Esophagus muscularis mucosa (tissue), 4 donors: ENCODE data around the gene ENKD1. TPM values are rescaled to one million over a fixed set of nuclear protein-coding genes. Genes with fewer than 3 reads are reported as not detected.
A peak's percentile ranks its signal among the peaks of the same experiment; 100 is the strongest.

Source experiments
- DNase-seq: peaks from one replicate; pipeline ENCODE4 v3.0.0-alpha.2; 2017; ENCODE audit errors: extremely low spot score
- H3K27ac ChIP-seq, 4 donors: fragments of 200-600 bp; sonication (generic); replicated peaks in 1 of 4; 1 replicate in 3 of 4; 2 replicates in 1 of 4; pipeline ENCODE4 v1.5.1; 2016 to 2019; ENCODE audit warnings: mild to moderate bottlenecking in 1 of 4
- H3K27me3 ChIP-seq, 4 donors: fragments of 200-600 bp; sonication (generic); one replicate each; pipeline versions ENCODE4 v1.5.1 to v1.6.0; 2016 to 2019
- H3K36me3 ChIP-seq, 4 donors: fragments of 200-600 bp; sonication (generic); one replicate each; pipeline ENCODE4 v1.5.1; 2016 to 2019
- H3K4me1 ChIP-seq, 4 donors: fragments of 200-600 bp; sonication (generic); one replicate each; pipeline ENCODE4 v1.5.1; 2016 to 2019
- H3K4me3 ChIP-seq, 4 donors: fragments of 200-600 bp; sonication (generic); 1 replicate in 2 of 4; 2 replicates in 2 of 4; pipeline ENCODE4 v1.5.1; 2016 to 2019; ENCODE audit warnings: mild to moderate bottlenecking in 4 of 4, moderate library complexity in 1 of 4
- H3K9me3 ChIP-seq, 4 donors: fragments of 200-600 bp; sonication (generic); 1 replicate in 3 of 4; 2 replicates in 1 of 4; pipeline ENCODE4 v1.5.1; 2016 to 2019
- CTCF ChIP-seq, 3 experiments: fragments of 200-600 bp in 2 of 3; fragments of 450-650 bp in 1 of 3; sonication (generic) in 2 of 3; IDR thresholded peaks; one replicate each; pipeline ENCODE4 v1.5.1; 2017 to 2019; ENCODE audit warnings: antibody characterized with exemption in 3 of 3, mild to moderate bottlenecking in 2 of 3, moderate library complexity in 1 of 3
- EP300 ChIP-seq: sonication (generic); formaldehyde crosslinking; IDR thresholded peaks from one replicate; pipeline ENCODE4 v1.6.1; 2017; ENCODE audit warnings: antibody characterized with exemption
- POLR2A ChIP-seq: fragments of 450-650 bp; IDR thresholded peaks from one replicate; pipeline ENCODE4 v1.6.1; 2017; ENCODE audit warnings: antibody characterized with exemption, moderate library complexity, mild to moderate bottlenecking, low read depth
- POLR2AphosphoS5 ChIP-seq, 2 donors: sonication (generic); formaldehyde crosslinking; IDR thresholded peaks; one replicate each; pipeline ENCODE4 v1.6.1; 2017; ENCODE audit warnings: antibody characterized with exemption in 2 of 2
- whole genome bisulfite sequencing: methylation state at CpG from one replicate; pipeline ENCODE4 v1.1.5; 2018; 5-methylcytosine and 5-hydroxymethylcytosine counted together
- intact Hi-C: fragments of 100-400 bp; cut with DNase I; formaldehyde crosslinking; loops from one replicate; pipeline ENCODE4 v1.15.1; 2023
- total RNA-seq, 4 donors: library from RNA; depleted of rRNA; stranded (reverse); fragments of >200 nt; gene quantifications; one replicate each; pipeline versions ENCODE4 v1.1.0 to v1.2.1, GENCODE V29; 2016

The ENKD1 gene
- total RNA-seq, 4 donors from 2014 or later = 24.5 to 47.3 (median 35.6) TPM

GRCh38 chr16:67676516-67676915 lies 10.0 kb upstream of the ENKD1 start:
- H3K4me3 ChIP-seq = no peak overlapping the region
- no peaks in the 10 kb centered on the region for H3K9me3 ChIP-seq
- WGBS = 79% methylated on average over 4 of the region's 4 CpGs
- H3K4me1 ChIP-seq = peaks cover 25 to 44% (median 32%) of the 10 kb centered on the region in 4 donors
- H3K36me3 ChIP-seq = peaks cover 0 to 29% (median 15%) of the 10 kb centered on the region in 4 donors
- TF ChIP-seq EP300 = no peak
- no peak for TF ChIP-seq POLR2AphosphoS5 (IDR thresholded peaks at IDR 0.05)
- no peak for TF ChIP-seq CTCF (IDR thresholded peaks at IDR 0.05)
- no peak for TF ChIP-seq POLR2A
- H3K27me3 ChIP-seq = no peaks in the 10 kb centered on the region
- intact Hi-C loops = no loop called here
- no peak for DNase-seq
- no peak overlapping the region for H3K27ac ChIP-seq

DNA sequence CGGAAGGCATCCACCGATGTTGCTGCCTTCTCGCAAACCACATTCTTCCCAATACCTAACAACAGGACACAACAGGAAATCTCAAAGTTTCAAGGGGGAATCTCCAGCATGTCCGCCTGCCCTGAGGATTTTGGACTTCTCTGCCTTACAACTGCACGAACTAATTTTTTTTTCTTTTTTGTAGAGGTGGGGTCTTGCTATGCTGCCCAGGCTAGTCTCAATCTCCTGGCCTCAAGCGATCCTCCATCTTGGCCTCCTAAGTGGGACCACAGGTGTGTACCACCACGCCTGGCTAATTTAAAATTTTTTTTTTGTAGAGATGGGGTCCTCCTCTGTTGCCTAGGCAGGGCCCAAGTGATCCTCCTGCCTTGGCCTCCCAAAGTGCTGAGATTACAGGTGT lies 9.4 kb upstream of the ENKD1 start:
- no peaks in the 10 kb centered on the region for H3K9me3 ChIP-seq
- intact Hi-C loops = no loop called here
- 96% methylated on average over 7 of the region's 7 CpGs for WGBS

GRCh38 chr16:67675579-67675935 lies 9.0 kb upstream of the ENKD1 start:
- Histone ChIP-seq H3K4me1 (peaks cover 25 to 44% (median 32%) of the 10 kb centered on the region in 4 donors), H3K9me3 (no peaks in the 10 kb centered on the region), H3K27ac (no peak overlapping the region), H3K4me3 (no peak overlapping the region), H3K27me3 (no peaks in the 10 kb centered on the region), H3K36me3 (peaks cover 0 to 20% (median 10%) of the 10 kb centered on the region in 4 donors)
- TF ChIP-seq CTCF (IDR thresholded peaks at IDR 0.05) = no peak
- TF ChIP-seq POLR2A = no peak
- TF ChIP-seq EP300 = no peak
- TF ChIP-seq POLR2AphosphoS5 (IDR thresholded peaks at IDR 0.05) = no peak
- no peak for DNase-seq
- WGBS = 98% methylated on average over 5 of the region's 17 CpGs
- intact Hi-C loops = no loop called here

More for the DNA sequence above, 9.4 kb upstream of the ENKD1 start:
- peaks cover 0 to 24% (median 12%) of the 10 kb centered on the region in 4 donors for H3K36me3 ChIP-seq
- H3K4me1 ChIP-seq = peaks cover 25 to 44% (median 32%) of the 10 kb centered on the region in 4 donors
- peak overlapping the region in 1 of 4 donors; percentile 7 for H3K27ac ChIP-seq
- TF ChIP-seq POLR2A (no peak), POLR2AphosphoS5 (IDR thresholded peaks at IDR 0.05) (no peak), CTCF (IDR thresholded peaks at IDR 0.05) (no peak), EP300 (no peak)
- DNase-seq = no peak
- no peaks in the 10 kb centered on the region for H3K27me3 ChIP-seq
- H3K4me3 ChIP-seq = no peak overlapping the region

- intact Hi-C loops = no loop called here
- H3K27ac ChIP-seq = peak overlapping the region; percentile 44 to 80 (median 64)
- H3K4me3 ChIP-seq = no peak overlapping the region
- WGBS = 84% methylated on average over 7 of the region's 28 CpGs
- H3K9me3 ChIP-seq = no peaks in the 10 kb centered on the region
- no peaks in the 10 kb centered on the region for H3K27me3 ChIP-seq
- peaks cover 25 to 44% (median 32%) of the 10 kb centered on the region in 4 donors for H3K4me1 ChIP-seq
- TF ChIP-seq POLR2AphosphoS5 (IDR thresholded peaks at IDR 0.05) = no peak
- TF ChIP-seq CTCF (IDR thresholded peaks at IDR 0.05) = no peak
- no peak for TF ChIP-seq POLR2A
- no peak for TF ChIP-seq EP300
- H3K36me3 ChIP-seq = peaks cover 0 to 14% (median 10%) of the 10 kb centered on the region in 4 donors
- no peak for DNase-seq
Measured at GRCh38 chr16:67674851-67675578, 8.5 kb upstream of the ENKD1 start.
